Skeletal muscle cell (primary cell): ENCODE results near the gene SUCO.
"Not testable (repeated sequence)": the region's sequence is repeated elsewhere in the genome, so short reads cannot be mapped to it uniquely, and the experiment has no call there.

Experiments
- DNase-seq: peaks from one replicate; pipeline ENCODE4 v3.0.0-alpha.2; 2010; ENCODE audit warnings: low read depth
- H3K4me3 ChIP-seq: 2 replicates; pipeline ENCODE4 v1.5.1; 2011; ENCODE audit warnings: low read depth, mild to moderate bottlenecking, control low read depth, low read length, moderate library complexity

SUCO gene

GRCh38 chr1:172532700-172533512, at the start of gene SUCO:
Gene SUCO (plus strand): TSS chr1:172533150. CDS start chr1:172533436, 286 bp downstream.
- DNase-seq = peak; percentile 98
- H3K4me3 ChIP-seq = peak within 1 kb of the TSS; percentile 87

GRCh38 chr1:172483448-172483847, 49.5 kb upstream of the SUCO start:
- DNase-seq = no peak

GRCh38 chr1:172484252-172484651, 48.7 kb upstream of the SUCO start:
- no peak overlapping the region for H3K4me3 ChIP-seq
- no peak for DNase-seq

More at GRCh38 chr1:172483448-172483847, 49.5 kb upstream of the SUCO start:
- no peak overlapping the region for H3K4me3 ChIP-seq

- H3K4me3 ChIP-seq = no peak overlapping the region
- no peak for DNase-seq
Observed at GRCh38 chr1:172485626-172486025, 47.3 kb upstream of the SUCO start.

GRCh38 chr1:172486805-172487454, 46.0 kb upstream of the SUCO start:
- H3K4me3 ChIP-seq = no peak overlapping the region

GRCh38 chr1:172487550-172487949, 45.4 kb upstream of the SUCO start:
- no peak for DNase-seq

More at GRCh38 chr1:172486805-172487454, 46.0 kb upstream of the SUCO start:
- no peak for DNase-seq

GRCh38 chr1:172488393-172488792, 44.6 kb upstream of the SUCO start:
- no peak overlapping the region for H3K4me3 ChIP-seq
- DNase-seq = no peak

More at GRCh38 chr1:172487550-172487949, 45.4 kb upstream of the SUCO start:
- H3K4me3 ChIP-seq = no peak overlapping the region

- DNase-seq = no peak
- no peak overlapping the region for H3K4me3 ChIP-seq
Observed at GRCh38 chr1:172489847-172490246, 43.1 kb upstream of the SUCO start.

- no peak overlapping the region for H3K4me3 ChIP-seq
- DNase-seq = no peak
Observed at GRCh38 chr1:172492421-172492820, 40.5 kb upstream of the SUCO start.

GRCh38 chr1:172494166-172494565, 38.8 kb upstream of the SUCO start:
- no peak overlapping the region for H3K4me3 ChIP-seq
- DNase-seq = no peak

GRCh38 chr1:172496127-172496526, 36.8 kb upstream of the SUCO start:
- H3K4me3 ChIP-seq, DNase-seq: not testable (repeated sequence)

GRCh38 chr1:172496678-172497077, 36.3 kb upstream of the SUCO start:
- DNase-seq = no peak
- no peak overlapping the region for H3K4me3 ChIP-seq

- H3K4me3 ChIP-seq = no peak overlapping the region
- peak; percentile 2 for DNase-seq
Observed at GRCh38 chr1:172497230-172497629, 35.7 kb upstream of the SUCO start.

- no peak for DNase-seq
- H3K4me3 ChIP-seq = no peak overlapping the region
Observed at GRCh38 chr1:172498857-172499256, 34.1 kb upstream of the SUCO start.

GRCh38 chr1:172499636-172500141, 33.3 kb upstream of the SUCO start:
- H3K4me3 ChIP-seq = no peak overlapping the region
- no peak for DNase-seq

- no peak for DNase-seq
- H3K4me3 ChIP-seq = no peak overlapping the region
Observed at GRCh38 chr1:172500207-172500606, 32.7 kb upstream of the SUCO start.

GRCh38 chr1:172507741-172508140, 25.2 kb upstream of the SUCO start:
- no peak for DNase-seq

GRCh38 chr1:172510479-172510878, 22.5 kb upstream of the SUCO start:
- DNase-seq = no peak
- H3K4me3 ChIP-seq = no peak overlapping the region

More at GRCh38 chr1:172507741-172508140, 25.2 kb upstream of the SUCO start:
- H3K4me3 ChIP-seq = no peak overlapping the region

GRCh38 chr1:172512591-172512990, 20.4 kb upstream of the SUCO start:
- no peak overlapping the region for H3K4me3 ChIP-seq
- DNase-seq = no peak

GRCh38 chr1:172513479-172513878, 19.5 kb upstream of the SUCO start:
- DNase-seq = no peak
- no peak overlapping the region for H3K4me3 ChIP-seq
